Activated naive CD4-positive, alpha-beta T cell treated with anti-CD3 and anti-CD28 coated beads, Interleukin-2, amount 50 U/mL, for 24 hours (primary cell): ENCODE results near the gene AGAP3.

Experiments used
- H3K27ac Mint-ChIP-seq: one replicate; pipeline ENCODE4 v1.8.0; 2021; ENCODE audit warnings: mild to moderate bottlenecking, mixed read lengths
- H3K27me3 Mint-ChIP-seq: one replicate; pipeline ENCODE4 v1.8.0; 2021; ENCODE audit warnings: mixed read lengths
- H3K36me3 Mint-ChIP-seq: one replicate; pipeline ENCODE4 v1.8.0; 2021; ENCODE audit warnings: mixed read lengths
- H3K4me1 Mint-ChIP-seq: one replicate; pipeline ENCODE4 v1.8.0; 2021; ENCODE audit warnings: mixed read lengths
- H3K4me3 Mint-ChIP-seq: one replicate; pipeline ENCODE4 v1.8.0; 2021; ENCODE audit warnings: mild to moderate bottlenecking, mixed read lengths
- H3K9me3 Mint-ChIP-seq: one replicate; pipeline ENCODE4 v1.8.0; 2021; ENCODE audit warnings: mixed read lengths

The AGAP3 gene

GRCh38 chr7:151064454-151064853, 21.8 kb upstream of the AGAP3 start:
- H3K4me3 Mint-ChIP-seq: no peak overlapping the region
- no peaks in the 10 kb centered on the region for H3K27me3 Mint-ChIP-seq
- no peaks in the 10 kb centered on the region for H3K9me3 Mint-ChIP-seq
- H3K4me1 Mint-ChIP-seq: peaks cover 12% of the 10 kb centered on the region
- H3K36me3 Mint-ChIP-seq: peaks cover 5% of the 10 kb centered on the region
- H3K27ac Mint-ChIP-seq: no peak overlapping the region

- Mint-ChIP-seq H3K27me3 (no peaks in the 10 kb centered on the region), H3K4me3 (no peak overlapping the region), H3K36me3 (peaks cover 5% of the 10 kb centered on the region), H3K4me1 (peaks cover 12% of the 10 kb centered on the region), H3K27ac (no peak overlapping the region), H3K9me3 (no peaks in the 10 kb centered on the region)
These were observed 21.3 kb upstream of the AGAP3 start for GRCh38 chr7:151064993-151065392.

GRCh38 chr7:151065516-151065915, 20.8 kb upstream of the AGAP3 start:
- no peaks in the 10 kb centered on the region for H3K9me3 Mint-ChIP-seq
- H3K36me3 Mint-ChIP-seq: peaks cover 5% of the 10 kb centered on the region
- no peak overlapping the region for H3K27ac Mint-ChIP-seq
- peaks cover 12% of the 10 kb centered on the region for H3K4me1 Mint-ChIP-seq
- H3K4me3 Mint-ChIP-seq: no peak overlapping the region
- no peaks in the 10 kb centered on the region for H3K27me3 Mint-ChIP-seq

- Mint-ChIP-seq H3K36me3 (peaks cover 5% of the 10 kb centered on the region), H3K27ac (no peak overlapping the region), H3K27me3 (no peaks in the 10 kb centered on the region), H3K4me1 (peaks cover 4% of the 10 kb centered on the region), H3K9me3 (no peaks in the 10 kb centered on the region), H3K4me3 (no peak overlapping the region)
These were observed 19.9 kb upstream of the AGAP3 start for GRCh38 chr7:151066273-151066974.

GRCh38 chr7:151068069-151068773, 18.1 kb upstream of the AGAP3 start:
- Mint-ChIP-seq H3K9me3 (no peaks in the 10 kb centered on the region), H3K36me3 (peaks cover 7% of the 10 kb centered on the region), H3K27ac (no peak overlapping the region), H3K4me3 (no peak overlapping the region), H3K4me1 (no peaks in the 10 kb centered on the region), H3K27me3 (no peaks in the 10 kb centered on the region)

- H3K36me3 Mint-ChIP-seq: peaks cover 8% of the 10 kb centered on the region
- no peak overlapping the region for H3K4me3 Mint-ChIP-seq
- H3K27ac Mint-ChIP-seq: no peak overlapping the region
- H3K4me1 Mint-ChIP-seq: no peaks in the 10 kb centered on the region
- H3K9me3 Mint-ChIP-seq: no peaks in the 10 kb centered on the region
- no peaks in the 10 kb centered on the region for H3K27me3 Mint-ChIP-seq
These were observed 16.3 kb upstream of the AGAP3 start for GRCh38 chr7:151069841-151070573.

- Mint-ChIP-seq H3K9me3 (no peaks in the 10 kb centered on the region), H3K4me1 (no peaks in the 10 kb centered on the region)
These were observed 15.7 kb upstream of the AGAP3 start for GRCh38 chr7:151070574-151070960.

GRCh38 chr7:151071032-151071866, 15.0 kb upstream of the AGAP3 start:
- Mint-ChIP-seq H3K36me3 (peaks cover 10% of the 10 kb centered on the region), H3K27ac (no peak overlapping the region), H3K4me3 (no peak overlapping the region), H3K27me3 (no peaks in the 10 kb centered on the region), H3K9me3 (no peaks in the 10 kb centered on the region), H3K4me1 (no peaks in the 10 kb centered on the region)

More at GRCh38 chr7:151070574-151070960, 15.7 kb upstream of the AGAP3 start:
- Mint-ChIP-seq H3K36me3 (peaks cover 10% of the 10 kb centered on the region), H3K27ac (no peak overlapping the region), H3K27me3 (no peaks in the 10 kb centered on the region), H3K4me3 (no peak overlapping the region)

- peaks cover 9% of the 10 kb centered on the region for H3K4me1 Mint-ChIP-seq
- no peak overlapping the region for H3K27ac Mint-ChIP-seq
- H3K36me3 Mint-ChIP-seq: peaks cover 8% of the 10 kb centered on the region
- no peak overlapping the region for H3K4me3 Mint-ChIP-seq
- H3K27me3 Mint-ChIP-seq: no peaks in the 10 kb centered on the region
- no peaks in the 10 kb centered on the region for H3K9me3 Mint-ChIP-seq
These were observed 12.3 kb upstream of the AGAP3 start for GRCh38 chr7:151073990-151074389.

GRCh38 chr7:151074817-151075661, 11.2 kb upstream of the AGAP3 start:
- Mint-ChIP-seq H3K4me3 (no peak overlapping the region), H3K27me3 (no peaks in the 10 kb centered on the region), H3K36me3 (peaks cover 5% of the 10 kb centered on the region), H3K27ac (peak overlapping the region; percentile 91), H3K4me1 (peaks cover 16% of the 10 kb centered on the region), H3K9me3 (no peaks in the 10 kb centered on the region)

- H3K9me3 Mint-ChIP-seq: no peaks in the 10 kb centered on the region
These were observed 10.7 kb upstream of the AGAP3 start for GRCh38 chr7:151075662-151075971.

GRCh38 chr7:151075978-151076426, 10.3 kb upstream of the AGAP3 start:
- no peak overlapping the region for H3K27ac Mint-ChIP-seq
- no peak overlapping the region for H3K4me3 Mint-ChIP-seq
- peaks cover 5% of the 10 kb centered on the region for H3K36me3 Mint-ChIP-seq
- no peaks in the 10 kb centered on the region for H3K9me3 Mint-ChIP-seq
- H3K27me3 Mint-ChIP-seq: no peaks in the 10 kb centered on the region
- H3K4me1 Mint-ChIP-seq: peaks cover 17% of the 10 kb centered on the region

More at GRCh38 chr7:151075662-151075971, 10.7 kb upstream of the AGAP3 start:
- Mint-ChIP-seq H3K27ac (peak overlapping the region; percentile 91), H3K4me3 (no peak overlapping the region), H3K36me3 (peaks cover 5% of the 10 kb centered on the region), H3K27me3 (no peaks in the 10 kb centered on the region), H3K4me1 (peaks cover 17% of the 10 kb centered on the region)

GRCh38 chr7:151076863-151077704, 9.2 kb upstream of the AGAP3 start:
- no peak overlapping the region for H3K27ac Mint-ChIP-seq
- H3K4me1 Mint-ChIP-seq: peaks cover 20% of the 10 kb centered on the region
- H3K27me3 Mint-ChIP-seq: no peaks in the 10 kb centered on the region
- H3K9me3 Mint-ChIP-seq: no peaks in the 10 kb centered on the region
- peaks cover 3% of the 10 kb centered on the region for H3K36me3 Mint-ChIP-seq
- no peak overlapping the region for H3K4me3 Mint-ChIP-seq

- peaks cover 4% of the 10 kb centered on the region for H3K36me3 Mint-ChIP-seq
These were observed 8.5 kb upstream of the AGAP3 start for GRCh38 chr7:151077705-151078232.

More at GRCh38 chr7:151077705-151078232, 8.5 kb upstream of the AGAP3 start:
- Mint-ChIP-seq H3K4me3 (peak overlapping the region; percentile 73), H3K27ac (peak overlapping the region; percentile 66), H3K9me3 (no peaks in the 10 kb centered on the region), H3K4me1 (peaks cover 24% of the 10 kb centered on the region), H3K27me3 (no peaks in the 10 kb centered on the region)
